Measurements from ENCODE around the gene RC3H1.
"Not testable (repeated sequence)": the region's sequence is repeated elsewhere in the genome, so short reads cannot be mapped to it uniquely, and the experiment has no call there.

Gene RC3H1

GRCh38 chr1:173946380-173946921, 75.7 kb downstream of the RC3H1 start:
- DNase-seq: no peak

- no peak for DNase-seq
Observed at GRCh38 chr1:173937062-173937461, 85.1 kb downstream of the RC3H1 start.

- no peak for DNase-seq
Observed at GRCh38 chr1:173934440-173934839, 87.7 kb downstream of the RC3H1 start.

- DNase-seq: not testable (repeated sequence)
Observed at GRCh38 chr1:173930541-173930940, 91.6 kb downstream of the RC3H1 start.

GRCh38 chr1:173925306-173926242, 96.6 kb downstream of the RC3H1 start:
- DNase-seq: no peak

- no peak for DNase-seq
Observed at GRCh38 chr1:173920861-173921260, 101.3 kb downstream of the RC3H1 start.

GRCh38 chr1:173917635-173918493, 104.3 kb downstream of the RC3H1 start:
- DNase-seq: no peak

- no peak for DNase-seq
Observed at GRCh38 chr1:173917149-173917548, 105.0 kb downstream of the RC3H1 start, which contains the start of gene SERPINC1. TSS of gene SERPINC1 (minus strand) at chr1:173917327. CDS start at chr1:173917259, 68 bp downstream.

GRCh38 chr1:173916667-173917066, 105.5 kb downstream of the RC3H1 start:
- no peak for DNase-seq

- DNase-seq: no peak
Observed at GRCh38 chr1:173915596-173915995, 106.6 kb downstream of the RC3H1 start.

GRCh38 chr1:173914366-173914871, 107.7 kb downstream of the RC3H1 start:
- no peak for DNase-seq

GRCh38 chr1:173913111-173913510, 109.0 kb downstream of the RC3H1 start:
- DNase-seq: no peak

- DNase-seq: no peak
Observed at GRCh38 chr1:173903827-173904531, 118.2 kb downstream of the RC3H1 start.

GRCh38 chr1:173900992-173901391, 121.2 kb downstream of the RC3H1 start:
- no peak for DNase-seq

GRCh38 chr1:173900427-173900826, 121.7 kb downstream of the RC3H1 start:
- DNase-seq: no peak

- DNase-seq: no peak
Observed at GRCh38 chr1:173894189-173894588, 128.0 kb downstream of the RC3H1 start.

- DNase-seq: no peak
Observed at GRCh38 chr1:173893611-173894010, 128.5 kb downstream of the RC3H1 start.

GRCh38 chr1:173889885-173890284, 132.3 kb downstream of the RC3H1 start:
- no peak for DNase-seq

- DNase-seq: no peak
Observed at GRCh38 chr1:173888749-173889148, 133.4 kb downstream of the RC3H1 start.

- DNase-seq: no peak
Observed at GRCh38 chr1:173887627-173888026, 134.5 kb downstream of the RC3H1 start.

- no peak for DNase-seq
Observed at GRCh38 chr1:173886746-173887611, 135.2 kb downstream of the RC3H1 start.

Measured in NCI-H226 (cell line).